ENCODE data around the gene CBX1.
A peak's percentile ranks its signal among the peaks of the same experiment; 100 is the strongest.
"Not testable (repeated sequence)": the region's sequence is repeated elsewhere in the genome, so short reads cannot be mapped to it uniquely, and the experiment has no call there.

Gene CBX1

GRCh38 chr17:48071654-48072053 is 29.6 kb downstream of the CBX1 start:
- no peak for DNase-seq

GRCh38 chr17:48070195-48070594 is 31.1 kb downstream of the CBX1 start:
- DNase-seq, result no peak

- no peak for DNase-seq
Observed at GRCh38 chr17:48068491-48068961, 32.8 kb downstream of the CBX1 start.

- not testable (repeated sequence) for DNase-seq
Observed at GRCh38 chr17:48067808-48068207, 33.5 kb downstream of the CBX1 start.

- no peak for DNase-seq
Observed at GRCh38 chr17:48067245-48067644, 34.0 kb downstream of the CBX1 start.

GRCh38 chr17:48066656-48067055 is 34.6 kb downstream of the CBX1 start:
- no peak for DNase-seq

GRCh38 chr17:48066192-48066591 is 35.1 kb downstream of the CBX1 start:
- DNase-seq, result no peak

- no peak for DNase-seq
Observed at GRCh38 chr17:48064638-48065037, 36.6 kb downstream of the CBX1 start.

- no peak for DNase-seq
Observed at GRCh38 chr17:48062273-48062672, 39.0 kb downstream of the CBX1 start.

- DNase-seq, result no peak
Observed at GRCh38 chr17:48060249-48060648, 41.0 kb downstream of the CBX1 start.

- no peak for DNase-seq
Observed at GRCh38 chr17:48059125-48059668, 42.1 kb downstream of the CBX1 start.

- no peak for DNase-seq
Observed at GRCh38 chr17:48058393-48059124, 42.7 kb downstream of the CBX1 start.

GRCh38 chr17:48057626-48058025 is 43.7 kb downstream of the CBX1 start:
- DNase-seq, result no peak

GRCh38 chr17:48056879-48057278 is 44.4 kb downstream of the CBX1 start:
- no peak for DNase-seq

GRCh38 chr17:48056246-48056745 is 45.0 kb downstream of the CBX1 start:
- DNase-seq, result no peak

GRCh38 chr17:48055531-48056245 is 45.6 kb downstream of the CBX1 start:
- DNase-seq, result no peak

GRCh38 chr17:48054238-48055185 is 46.8 kb downstream of the CBX1 start:
- peak; percentile 33 for DNase-seq

GRCh38 chr17:48053758-48054237 is 47.5 kb downstream of the CBX1 start:
- no peak for DNase-seq

- DNase-seq, result no peak
Observed at GRCh38 chr17:48052956-48053757, 48.1 kb downstream of the CBX1 start.

- no peak for DNase-seq
Observed at GRCh38 chr17:48051706-48052486, 49.4 kb downstream of the CBX1 start.

GRCh38 chr17:48051283-48051682 is 50.0 kb downstream of the CBX1 start:
- no peak for DNase-seq
